Small intestine (tissue), 7 donors: ENCODE data around the gene CCDC3. TPM values are rescaled to one million over a fixed set of nuclear protein-coding genes. Genes with fewer than 3 reads are reported as not detected.

Source experiments
- DNase-seq, 2 donors: peaks; one replicate each; pipeline versions ENCODE4 v3.0.0 to v3.0.0-alpha.2; 2013
- FAIRE-seq: peaks from 2 replicates; lab custom pipeline; 2012; peaks lifted over from hg19 to GRCh38; lab: Jason Lieb, UNC
- H3K27ac ChIP-seq, 3 donors: one replicate each; pipeline ENCODE4 v1.5.1; 2013; ENCODE audit warnings: low read length in 2 of 3, mild to moderate bottlenecking in 2 of 3, control low read depth in 1 of 3, inconsistent platforms in 1 of 3, low read depth in 1 of 3, moderate library complexity in 1 of 3
- H3K27me3 ChIP-seq, 3 donors: one replicate each; pipeline ENCODE4 v1.6.1; 2013; ENCODE audit warnings: low read length in 3 of 3, inconsistent platforms in 1 of 3; ENCODE audit not compliant: control insufficient read depth in 3 of 3, insufficient read depth in 3 of 3
- H3K36me3 ChIP-seq, 3 donors: one replicate each; pipeline ENCODE4 v1.6.1; 2013; ENCODE audit warnings: low read length in 3 of 3, inconsistent platforms in 1 of 3, low read depth in 1 of 3, mild to moderate bottlenecking in 1 of 3, moderate library complexity in 1 of 3; ENCODE audit not compliant: control insufficient read depth in 3 of 3, insufficient read depth in 2 of 3
- H3K4me1 ChIP-seq, 3 donors: one replicate each; pipeline ENCODE4 v1.6.1; 2013; ENCODE audit warnings: low read length in 2 of 3, inconsistent platforms in 1 of 3, low read depth in 1 of 3, mild to moderate bottlenecking in 1 of 3, moderate library complexity in 1 of 3; ENCODE audit not compliant: control insufficient read depth in 3 of 3, insufficient read depth in 2 of 3
- H3K4me3 ChIP-seq, 3 donors: one replicate each; pipeline ENCODE4 v1.5.1; 2013; ENCODE audit warnings: low read length in 3 of 3, control low read depth in 1 of 3, inconsistent platforms in 1 of 3, low read depth in 1 of 3, mild to moderate bottlenecking in 1 of 3, moderate library complexity in 1 of 3
- H3K9me3 ChIP-seq, 2 donors: one replicate each; pipeline ENCODE4 v1.6.1; 2013; ENCODE audit warnings: low read depth in 1 of 2, low read length in 1 of 2; ENCODE audit not compliant: control insufficient read depth in 2 of 2, insufficient read depth in 1 of 2
- WGBS, 3 donors: extraction: QIAGEN DNeasy Blood & Tissue Kit; methylation state at CpG; one replicate each; pipeline ENCODE4 v1.1.7; 2013; 5-methylcytosine and 5-hydroxymethylcytosine counted together
- polyA plus RNA-seq, 4 donors: library from polyadenylated mRNA; stranded (reverse) in 3 of 4; unstranded in 1 of 4; fragments of 200-250 nt in 3 of 4; fragments of 120-200 nt in 1 of 4; gene quantifications; one replicate each; pipeline versions ENCODE4 v1.2.1 to v1.2.3, GENCODE V29; 2013
- donor health status: healthy with polysubstance abuse.
- donor health status: control.
- donor health status: control.
- donor health status: Bipolar disorder and iron deficiency.
- donor health status: healthy.

CCDC3 gene
- polyA plus RNA-seq, 4 donors, result 0.22 to 8.7 (median 4.1) TPM

- DNase-seq (no peak), FAIRE-seq (no peak)
- H3K27me3 ChIP-seq, result no peaks in the 10 kb centered on the region
- WGBS, 3 donors, result 88 to 92% (median 89%) methylated on average over 10 of the region's 10 CpGs
- H3K36me3 ChIP-seq, result no peaks in the 10 kb centered on the region
- H3K9me3 ChIP-seq, result no peaks in the 10 kb centered on the region
- H3K4me3 ChIP-seq, result no peak overlapping the region
- no peaks in the 10 kb centered on the region for H3K4me1 ChIP-seq
- no peak overlapping the region for H3K27ac ChIP-seq
Observed at GRCh38 chr10:13016886-13017285, 15.4 kb upstream of the CCDC3 start.

- Histone ChIP-seq H3K4me1 (no peaks in the 10 kb centered on the region), H3K4me3 (no peak overlapping the region), H3K27me3 (no peaks in the 10 kb centered on the region), H3K36me3 (no peaks in the 10 kb centered on the region), H3K27ac (no peak overlapping the region), H3K9me3 (no peaks in the 10 kb centered on the region)
- DNase-seq (no peak), FAIRE-seq (no peak)
- 28 to 35% (median 35%) methylated on average over 5 of the region's 5 CpGs for WGBS, 3 donors
Observed at GRCh38 chr10:13016426-13016825, 14.9 kb upstream of the CCDC3 start.

GRCh38 chr10:13006037-13006436 lies 4.5 kb upstream of the CCDC3 start:
- DNase-seq (no peak), FAIRE-seq (no peak)
- H3K27me3 ChIP-seq, result peaks cover 3 to 31% (median 3%) of the 10 kb centered on the region in 3 donors
- H3K27ac ChIP-seq, result no peak overlapping the region
- H3K9me3 ChIP-seq, result no peaks in the 10 kb centered on the region
- WGBS, 3 donors, result 31 to 48% (median 33%) methylated on average over 3 of the region's 3 CpGs
- H3K36me3 ChIP-seq, result no peaks in the 10 kb centered on the region
- no peak overlapping the region for H3K4me3 ChIP-seq
- no peaks in the 10 kb centered on the region for H3K4me1 ChIP-seq

- Histone ChIP-seq H3K27me3 (peaks cover 3 to 40% (median 7%) of the 10 kb centered on the region in 3 donors), H3K27ac (no peak overlapping the region), H3K9me3 (no peaks in the 10 kb centered on the region), H3K4me3 (no peak overlapping the region), H3K4me1 (no peaks in the 10 kb centered on the region), H3K36me3 (no peaks in the 10 kb centered on the region)
- WGBS, 3 donors, result 53 to 63% (median 60%) methylated on average over 3 of the region's 3 CpGs
- FAIRE-seq (no peak), DNase-seq (no peak)
Observed at GRCh38 chr10:13003759-13004158, 2.2 kb upstream of the CCDC3 start.

GRCh38 chr10:13003004-13003403 lies 1.5 kb upstream of the CCDC3 start:
- Histone ChIP-seq H3K4me1 (no peaks in the 10 kb centered on the region), H3K36me3 (no peaks in the 10 kb centered on the region), H3K9me3 (no peaks in the 10 kb centered on the region), H3K27ac (no peak overlapping the region), H3K27me3 (peaks cover 3 to 38% (median 7%) of the 10 kb centered on the region in 3 donors), H3K4me3 (no peak overlapping the region)
- DNase-seq (no peak), FAIRE-seq (no peak)

- 4 to 8% (median 5%) methylated on average over 9 of the region's 9 CpGs for WGBS, 3 donors
- DNase-seq (no peak), FAIRE-seq (no peak)
- H3K36me3 ChIP-seq, result no peaks in the 10 kb centered on the region
- H3K9me3 ChIP-seq, result no peaks in the 10 kb centered on the region
- H3K4me1 ChIP-seq, result no peaks in the 10 kb centered on the region
- peaks cover 3 to 35% (median 7%) of the 10 kb centered on the region in 3 donors for H3K27me3 ChIP-seq
- H3K4me3 ChIP-seq, result peak overlapping the region in 1 of 3 donors; percentile 48
- H3K27ac ChIP-seq, result no peak overlapping the region
Observed at GRCh38 chr10:13001887-13002212, 337 bp upstream of the CCDC3 start.

- Histone ChIP-seq H3K4me1 (no peaks in the 10 kb centered on the region), H3K4me3 (peak overlapping the region in 1 of 3 donors; percentile 31), H3K9me3 (no peaks in the 10 kb centered on the region), H3K27me3 (peaks cover 3 to 35% (median 7%) of the 10 kb centered on the region in 3 donors), H3K27ac (no peak overlapping the region), H3K36me3 (no peaks in the 10 kb centered on the region)
- DNase-seq (no peak), FAIRE-seq (no peak)
- WGBS, 3 donors, result 65 to 74% (median 72%) methylated on average over 4 of the region's 4 CpGs
Observed at GRCh38 chr10:13000431-13000830, 1.1 kb downstream of the CCDC3 start.

GRCh38 chr10:12999849-13000248 lies 1.7 kb downstream of the CCDC3 start:
- 67 to 85% (median 84%) methylated on average over 6 of the region's 6 CpGs for WGBS, 3 donors
- Histone ChIP-seq H3K4me1 (no peaks in the 10 kb centered on the region), H3K36me3 (no peaks in the 10 kb centered on the region), H3K27ac (no peak overlapping the region), H3K9me3 (no peaks in the 10 kb centered on the region), H3K4me3 (no peak overlapping the region), H3K27me3 (peaks cover 3 to 35% (median 7%) of the 10 kb centered on the region in 3 donors)
- no peak for DNase-seq
- FAIRE-seq, result no peak

- DNase-seq (no peak), FAIRE-seq (no peak)
- 57 to 61% (median 57%) methylated on average over 8 of the region's 8 CpGs for WGBS, 3 donors
- no peak overlapping the region for H3K4me3 ChIP-seq
- H3K36me3 ChIP-seq, result no peaks in the 10 kb centered on the region
- no peaks in the 10 kb centered on the region for H3K4me1 ChIP-seq
- H3K9me3 ChIP-seq, result no peaks in the 10 kb centered on the region
- H3K27ac ChIP-seq, result peak overlapping the region in 1 of 3 donors; percentile 13
- H3K27me3 ChIP-seq, result peaks cover 0 to 3% (median 0%) of the 10 kb centered on the region in 3 donors
Observed at GRCh38 chr10:12995425-12995861, 6.1 kb downstream of the CCDC3 start.
